DMS153 (cell line): ENCODE data around the gene LRRC32.

Source experiments
- DNase-seq: peaks from one replicate; lab custom pipeline; 2025; lab: John Stamatoyannopoulos, UW

Gene LRRC32

DNA sequence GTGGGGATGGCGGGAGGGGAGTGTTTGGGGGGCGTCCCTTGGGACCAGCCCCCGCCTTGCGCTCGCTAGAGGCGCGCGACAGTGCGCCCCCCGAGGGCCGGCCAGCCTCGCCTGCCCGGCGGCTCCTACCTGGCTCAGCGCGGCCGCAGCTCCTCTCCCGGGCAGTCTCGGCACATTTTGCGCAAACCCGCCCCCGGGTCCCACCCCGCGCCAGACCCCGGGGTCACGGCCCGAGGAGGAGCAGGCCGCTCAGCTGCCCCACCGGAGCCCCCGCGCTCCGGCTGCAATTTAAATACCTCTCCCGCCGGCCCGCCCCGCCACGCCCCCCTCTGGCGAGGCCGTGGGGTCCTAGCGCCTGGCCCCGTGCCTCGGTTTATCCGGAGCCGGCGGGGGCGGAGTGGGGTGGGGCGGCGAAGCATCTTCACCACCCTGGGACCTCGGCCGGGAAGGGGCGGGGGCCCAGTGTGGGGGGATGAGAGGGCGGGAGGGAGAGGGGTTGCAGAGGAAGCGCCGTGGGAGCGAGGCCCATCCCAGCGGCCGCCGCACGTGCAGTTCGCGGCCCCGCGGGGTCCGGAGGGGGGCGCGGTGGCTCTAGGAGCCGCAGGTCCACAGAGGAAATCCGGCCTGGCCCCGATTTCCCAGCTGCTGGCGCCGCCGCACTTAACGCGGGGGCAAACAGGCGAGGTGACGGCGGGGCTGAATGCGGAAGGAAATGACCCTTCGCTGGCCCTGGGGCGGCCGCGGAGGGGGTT is at the start of gene LRRC32:
Gene LRRC32 (minus strand): TSS at position 263 of the 752 bp plus-strand sequence. CDS start 4,793 bp downstream, outside the sequence.
- DNase-seq, result no peak

DNA sequence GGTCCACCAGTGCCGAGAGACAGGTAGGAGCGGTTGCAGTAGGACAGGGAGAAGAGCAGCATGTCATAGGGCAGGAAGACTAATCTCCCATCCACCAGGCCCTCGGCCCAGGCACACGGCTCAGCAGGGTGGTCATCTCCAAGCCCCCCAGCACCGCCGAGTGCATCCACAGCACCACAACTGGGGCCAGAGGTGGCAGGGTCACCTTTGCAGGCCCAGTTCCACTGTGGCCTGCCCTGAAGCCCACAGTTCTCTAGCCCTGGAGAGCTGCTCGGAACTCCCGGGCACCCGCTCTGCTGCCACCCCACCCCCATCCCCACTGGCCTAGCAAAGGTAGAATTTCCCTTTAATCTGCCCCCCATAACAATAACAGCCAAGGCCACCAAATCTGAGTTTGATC is 49.1 kb upstream of the LRRC32 start:
- no peak for DNase-seq

GRCh38 chr11:76719281-76719680 is 48.7 kb upstream of the LRRC32 start:
- DNase-seq, result no peak

DNA sequence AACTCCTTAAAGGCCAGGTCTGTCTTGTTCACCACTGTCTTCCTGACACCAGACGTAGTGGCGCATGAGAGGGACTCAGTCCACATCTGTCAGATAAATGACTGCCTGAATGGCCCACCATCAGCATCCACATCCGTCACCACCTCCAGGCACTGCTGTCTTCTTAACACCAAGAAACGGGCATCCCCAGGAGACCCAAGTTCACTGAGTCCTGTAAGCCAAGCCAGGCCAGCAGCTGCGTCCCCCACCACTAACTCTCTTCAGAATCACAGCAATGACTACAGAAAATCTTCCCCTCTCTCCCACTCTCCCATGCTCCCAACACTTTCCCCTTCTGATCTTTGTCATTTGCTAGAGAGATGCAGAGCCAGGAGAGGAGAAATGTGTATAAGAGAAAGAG is 47.3 kb upstream of the LRRC32 start:
- DNase-seq, result no peak

- no peak for DNase-seq
Measured at GRCh38 chr11:76717369-76717768, 46.8 kb upstream of the LRRC32 start.

DNA sequence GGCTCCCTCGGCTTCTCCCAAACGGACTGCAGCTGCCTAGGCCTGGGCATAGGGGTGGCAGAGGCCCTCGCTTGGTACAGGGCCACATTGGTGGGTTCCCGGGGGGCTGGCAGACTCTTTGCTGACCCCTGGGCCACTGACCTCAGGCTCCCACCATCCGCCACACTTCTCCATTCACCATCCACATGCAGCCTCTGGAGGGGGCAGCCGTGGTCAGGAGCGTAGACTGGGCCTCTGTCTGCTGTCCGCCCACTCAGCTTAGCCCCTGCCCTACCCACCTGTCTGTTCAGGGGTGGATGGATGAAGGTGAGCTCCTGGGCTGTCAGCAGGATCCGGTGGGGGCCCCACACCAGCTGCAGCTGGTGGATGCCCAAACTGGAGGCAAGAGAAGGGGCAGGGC is 45.7 kb upstream of the LRRC32 start:
- no peak for DNase-seq

- DNase-seq, result no peak
Measured at GRCh38 chr11:76714493-76714892, 43.9 kb upstream of the LRRC32 start.

GRCh38 chr11:76713499-76713898 is 43.0 kb upstream of the LRRC32 start:
- DNase-seq, result no peak

DNA sequence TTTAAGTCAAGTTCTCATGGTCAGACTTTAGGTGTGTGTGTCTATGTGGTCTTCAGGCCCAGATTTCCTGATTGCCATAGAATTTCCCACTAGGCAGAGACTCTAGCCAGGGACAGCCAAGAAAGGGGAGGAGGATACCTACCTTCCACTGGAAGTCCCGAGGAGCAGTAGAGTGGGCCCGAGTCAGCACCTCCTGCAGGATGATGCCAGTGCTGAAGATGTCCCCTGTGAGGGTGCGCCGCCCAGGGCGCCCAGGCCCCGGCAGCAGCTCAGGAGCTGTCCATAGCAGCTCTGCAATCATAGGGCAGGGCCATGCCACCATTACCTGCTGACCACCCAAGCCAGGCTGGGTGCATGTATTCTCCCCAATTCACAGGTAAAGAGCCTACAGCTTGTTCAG is 41.6 kb upstream of the LRRC32 start:
- DNase-seq, result no peak

DNA sequence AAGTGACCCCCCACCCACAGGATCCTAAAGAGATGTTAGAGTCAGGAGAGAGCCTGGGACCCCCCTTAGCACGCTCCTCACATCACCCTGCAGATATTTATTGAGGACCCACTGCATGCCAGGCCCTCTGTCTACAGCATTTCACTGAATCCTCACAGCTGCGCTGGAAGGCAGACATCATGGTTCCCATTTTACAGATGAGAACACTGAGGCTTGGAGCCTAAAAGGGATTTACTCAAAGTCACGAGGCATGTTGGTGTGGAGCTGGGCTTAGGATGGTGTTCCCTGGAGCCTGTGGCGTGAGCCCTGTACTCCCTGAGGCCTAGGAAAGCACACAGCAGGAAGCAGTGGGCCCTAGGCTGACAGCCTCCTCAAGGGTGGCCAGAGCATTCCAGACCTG is 39.2 kb upstream of the LRRC32 start:
- DNase-seq, result no peak

- DNase-seq, result no peak
Measured at GRCh38 chr11:76708972-76709660, 38.6 kb upstream of the LRRC32 start.

GRCh38 chr11:76707293-76707825 is 36.8 kb upstream of the LRRC32 start:
- DNase-seq, result no peak

DNA sequence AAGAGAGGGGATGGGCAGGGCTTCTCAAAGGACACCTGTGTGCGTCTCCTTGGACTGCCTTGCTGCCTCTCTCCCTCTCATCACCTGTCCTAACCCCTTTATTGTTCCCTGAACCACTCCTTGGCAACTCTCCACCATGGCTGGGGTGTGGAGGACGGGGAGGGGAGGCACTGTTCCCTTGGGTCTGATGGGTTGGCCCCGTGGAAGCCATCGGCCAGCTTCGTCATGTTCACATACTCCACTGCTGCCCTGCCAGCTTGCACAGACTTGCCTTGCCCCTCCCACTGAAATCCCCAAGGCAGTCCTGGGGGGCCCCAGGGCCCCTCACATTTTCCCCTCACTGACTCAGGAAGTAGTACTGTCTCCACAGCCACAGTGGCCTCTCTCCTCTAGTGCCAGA is 36.1 kb upstream of the LRRC32 start:
- DNase-seq, result no peak

DNA sequence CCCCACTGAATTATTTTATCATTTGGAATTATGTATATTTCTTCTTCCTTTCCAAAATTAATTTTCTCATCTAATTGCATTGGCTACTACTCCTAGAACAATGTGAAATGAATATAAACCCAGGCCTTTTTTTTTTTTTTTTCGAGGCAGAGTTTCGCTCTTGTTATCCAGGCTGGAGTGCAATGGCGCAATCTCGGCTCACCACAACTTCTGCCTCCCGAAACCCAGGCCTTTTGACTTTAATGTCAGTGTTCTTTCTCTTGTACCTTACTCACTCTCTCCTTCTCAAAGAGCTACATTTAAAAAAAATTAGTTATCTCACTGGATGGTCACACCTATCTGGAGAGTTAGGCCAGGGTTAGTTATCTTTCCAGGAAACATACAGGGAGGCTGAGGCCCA is 35.3 kb upstream of the LRRC32 start:
- no peak for DNase-seq

GRCh38 chr11:76704171-76704948 is 33.8 kb upstream of the LRRC32 start:
- DNase-seq, result no peak

DNA sequence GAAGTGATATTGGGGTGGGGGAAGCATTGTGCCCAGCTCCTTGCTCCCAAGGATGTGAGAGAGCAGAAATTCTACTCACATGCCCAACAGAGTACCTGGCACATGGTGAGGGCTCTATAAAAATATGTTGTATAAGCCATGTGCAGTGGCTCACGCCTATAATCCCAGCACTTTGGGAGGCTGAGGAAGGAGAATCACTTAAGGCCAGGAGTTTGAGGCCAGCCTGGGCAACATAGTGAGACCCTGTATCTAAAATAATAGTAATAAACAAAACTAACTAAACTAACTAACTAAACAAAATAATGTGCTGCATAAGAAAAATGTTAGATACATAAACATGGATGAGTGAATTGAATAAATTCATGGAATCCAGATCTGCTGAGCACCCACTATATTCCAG is 33.2 kb upstream of the LRRC32 start:
- DNase-seq, result no peak

DNA sequence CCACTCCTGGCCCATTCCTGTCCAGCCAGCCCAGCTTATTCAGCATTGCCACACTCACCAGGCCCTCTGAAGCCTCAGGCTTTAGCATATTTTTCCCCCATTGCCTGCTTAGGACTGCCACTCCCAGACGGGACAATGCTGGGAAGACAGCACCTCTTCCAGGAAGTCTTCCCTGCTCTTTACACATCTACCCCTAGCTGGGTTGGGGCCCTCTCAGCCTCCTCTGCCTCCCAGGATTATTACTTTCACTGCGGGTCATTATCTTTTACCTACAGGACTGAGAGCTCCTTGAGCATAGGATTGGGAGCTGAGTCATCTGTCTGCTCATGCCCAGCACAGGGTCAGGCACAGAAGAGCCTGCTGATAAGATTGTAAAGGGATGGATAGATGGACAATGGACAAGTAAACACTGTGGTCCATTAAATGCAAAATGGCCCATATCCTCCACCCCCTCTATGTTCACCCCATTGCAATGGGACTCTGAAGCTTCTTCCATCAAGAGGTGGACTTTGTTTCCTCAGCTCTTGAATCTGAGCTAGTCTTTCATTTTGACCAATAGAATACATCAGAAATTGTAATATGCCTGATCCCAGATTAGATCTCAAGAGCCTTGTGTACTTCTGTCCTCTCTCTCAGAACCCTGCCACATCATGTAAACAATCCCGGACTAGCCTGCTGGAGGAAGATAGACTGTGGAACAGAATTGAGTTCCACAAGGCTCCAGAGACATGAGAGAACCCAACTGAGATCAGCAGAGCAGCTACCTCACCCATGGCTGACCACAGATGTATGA is 32.0 kb upstream of the LRRC32 start:
- no peak for DNase-seq

DNA sequence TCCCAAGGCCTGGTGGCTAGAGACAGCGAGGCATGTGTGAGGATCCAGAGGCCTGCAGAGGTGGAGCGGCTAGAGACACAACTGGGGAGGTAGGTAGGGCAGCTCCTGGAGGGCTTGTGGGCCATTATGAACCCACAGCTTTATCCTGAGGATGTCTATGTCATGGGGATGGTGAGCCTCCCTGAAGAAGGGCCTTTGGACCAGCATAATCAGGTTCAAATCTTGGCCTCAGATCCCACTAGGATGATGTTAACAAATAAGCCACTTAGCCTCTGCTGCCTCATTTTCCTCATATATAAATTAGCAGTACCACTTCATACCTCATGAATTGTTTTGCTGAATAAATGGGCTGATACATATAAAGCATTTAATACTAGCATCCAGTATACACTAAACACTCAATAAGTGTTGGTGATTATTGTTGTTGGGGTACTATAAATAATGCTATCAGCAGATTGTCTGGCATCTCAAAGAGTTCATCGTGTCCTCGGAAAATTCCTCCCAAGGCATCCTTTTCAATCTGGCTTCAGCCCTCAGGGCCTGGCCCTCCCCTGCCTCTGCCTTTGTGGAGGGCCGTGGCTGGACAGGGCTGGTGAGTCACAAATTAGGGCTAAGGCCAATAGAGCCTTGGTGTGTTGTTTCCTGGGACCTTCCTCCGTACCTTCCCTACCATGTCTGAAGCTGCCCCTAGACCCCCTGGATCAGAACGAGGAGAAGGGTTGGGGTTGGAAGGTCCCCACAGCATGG is 30.9 kb upstream of the LRRC32 start:
- no peak for DNase-seq

- DNase-seq, result no peak
Measured at GRCh38 chr11:76700177-76701100, 29.9 kb upstream of the LRRC32 start.
